NCI-H2029 (cell line): Measurements from ENCODE around the gene DHX29.

Experiments
- DNase-seq: peaks from one replicate; lab custom pipeline; 2025; lab: John Stamatoyannopoulos, UW

The DHX29 gene

DNA sequence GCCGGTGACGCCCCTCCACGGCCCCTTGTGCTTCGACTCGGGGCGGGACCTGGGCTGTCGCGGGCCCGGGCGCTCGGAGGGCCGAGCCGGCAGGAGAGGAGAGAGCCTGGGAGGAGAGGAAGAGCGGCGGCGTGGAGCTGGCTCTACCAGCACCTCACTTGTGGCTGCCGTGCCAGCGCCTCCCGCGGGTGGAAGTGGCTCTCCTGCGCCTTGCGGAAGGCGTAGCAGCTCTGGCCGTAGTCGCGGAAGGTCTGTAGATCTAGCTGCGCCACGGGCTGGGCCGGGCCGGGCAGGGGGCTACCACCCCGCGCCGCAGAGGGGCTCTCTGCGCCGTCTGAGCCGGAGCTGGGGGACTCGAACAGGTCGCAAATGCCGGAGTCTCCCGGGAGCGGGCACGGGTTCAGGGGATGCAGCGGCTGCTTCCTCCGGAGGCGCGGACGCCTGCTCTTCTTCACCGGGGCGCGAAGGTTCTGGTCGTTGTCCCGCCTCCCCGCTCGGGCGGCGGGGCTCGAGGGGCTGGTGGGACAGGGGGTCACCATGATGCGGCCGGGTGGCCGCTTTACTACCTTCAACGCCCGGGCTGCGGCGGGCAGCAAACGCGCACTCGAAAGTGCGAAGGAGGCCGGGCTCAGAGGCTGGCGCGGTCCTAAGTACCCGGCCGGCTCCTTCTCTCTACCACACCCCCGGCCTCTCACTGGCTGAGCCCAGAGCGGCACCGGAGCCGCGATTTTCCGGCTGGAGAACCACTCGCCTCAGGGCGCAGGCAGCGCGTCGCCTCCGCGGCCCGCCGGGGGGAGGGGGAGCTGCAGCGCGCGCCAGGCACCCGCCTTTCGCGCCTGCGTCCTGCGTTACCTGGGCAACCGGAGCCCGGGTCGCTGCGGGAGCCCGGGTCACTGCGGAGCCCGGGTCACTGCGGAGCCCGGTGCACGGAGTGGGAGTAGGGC lies 74.2 kb downstream of the DHX29 start, which contains the start of gene CCNO:
Gene CCNO, minus strand, starts transcription at position 624 of the 944 bp plus-strand sequence. Its CDS starts 85 bp downstream, at position 539.
- peak; percentile 87 for DNase-seq

DNA sequence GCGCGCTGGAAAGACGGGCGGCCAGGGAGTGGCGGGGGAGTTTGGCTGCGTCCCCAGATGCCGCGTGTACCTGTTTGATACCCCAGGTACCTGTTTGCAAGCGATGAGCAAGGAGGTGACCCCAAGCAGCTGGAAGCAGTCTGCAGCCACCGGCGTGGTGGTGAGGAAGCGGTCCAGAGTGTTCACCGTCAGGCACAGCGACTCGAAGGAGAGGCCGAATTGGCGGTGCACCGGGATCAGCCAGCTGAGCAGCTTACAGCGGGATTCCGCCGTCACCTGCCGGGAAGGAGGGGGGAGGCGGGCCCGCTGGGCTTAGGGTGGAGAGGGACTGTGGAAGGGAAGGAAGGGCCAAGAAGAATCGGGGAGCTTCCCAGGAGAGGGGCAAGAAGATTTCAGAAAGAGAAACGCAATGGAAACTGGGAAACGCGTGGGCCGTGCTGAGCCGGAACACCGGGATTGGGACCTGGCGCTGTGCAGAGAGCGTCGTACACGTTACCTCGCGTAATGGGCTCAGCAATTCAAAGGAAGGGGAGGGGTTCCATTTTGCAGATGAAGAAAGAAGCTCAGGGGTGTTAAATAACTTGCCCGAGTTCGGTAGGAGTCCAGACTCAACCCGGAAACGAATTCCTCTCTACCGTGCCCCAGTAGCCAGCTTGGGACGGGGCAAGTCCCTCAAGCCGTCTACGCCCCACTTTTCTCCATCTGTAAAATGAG lies 75.1 kb downstream of the DHX29 start:
- DNase-seq = peak; percentile 38

DNA sequence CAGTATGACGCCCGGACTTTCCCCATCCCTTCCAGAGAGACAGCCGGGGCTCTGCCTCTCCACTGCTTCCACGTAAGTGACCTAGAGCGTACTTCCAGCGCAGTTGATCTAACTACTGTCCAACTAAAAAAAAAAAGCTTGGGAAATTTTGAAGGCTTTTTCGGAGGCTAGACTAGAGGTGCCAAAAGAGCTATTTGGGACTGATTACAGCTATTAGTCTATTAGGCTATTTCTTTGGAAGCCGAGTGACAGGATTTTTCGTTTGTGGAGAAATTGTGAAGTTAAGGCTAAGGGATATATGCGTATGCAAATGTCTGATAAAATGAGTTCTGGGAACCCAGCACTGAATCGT lies 75.6 kb downstream of the DHX29 start:
- DNase-seq = no peak

DNA sequence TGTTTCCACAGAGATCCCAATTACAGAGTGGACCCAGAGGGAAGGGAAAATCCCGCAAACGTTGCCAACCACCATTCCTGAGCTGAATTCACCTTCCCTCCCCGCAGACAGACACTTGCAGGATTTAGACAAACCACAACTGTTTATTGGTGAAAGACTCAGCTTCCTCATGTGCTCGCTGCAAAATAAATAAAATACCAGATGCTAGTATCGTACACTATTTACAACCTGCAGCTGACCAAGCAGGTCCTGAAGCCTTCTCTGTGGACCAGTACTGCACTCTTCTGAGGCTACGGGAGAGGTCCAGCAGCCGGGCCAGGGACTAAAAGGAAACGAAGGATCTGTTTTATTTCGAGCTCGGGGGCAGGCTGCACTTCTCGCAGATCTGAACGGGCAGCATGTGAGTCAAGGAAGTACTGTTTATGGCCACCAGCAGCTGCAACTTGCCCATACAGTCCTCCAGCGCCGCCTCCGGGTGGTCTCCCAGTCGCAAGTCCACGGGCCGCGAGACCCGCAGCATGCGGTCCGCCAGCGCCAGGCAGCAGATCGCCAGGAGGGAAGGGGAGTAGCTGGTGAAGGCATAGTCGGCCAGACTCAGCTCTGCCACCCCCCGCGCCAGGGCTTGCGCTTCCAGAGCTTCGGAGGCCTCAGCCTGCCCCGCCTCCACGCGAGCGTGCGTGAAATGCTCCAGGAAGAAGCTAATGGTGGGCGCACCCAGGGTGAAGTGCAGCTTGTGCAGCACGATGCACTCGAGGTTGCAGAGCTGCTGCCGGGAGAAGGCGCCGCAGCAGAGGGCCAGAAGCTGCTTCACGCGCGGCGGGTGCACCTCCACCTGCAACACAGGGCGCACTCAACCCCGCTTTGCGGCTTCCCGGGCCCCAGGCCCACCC lies 76.2 kb downstream of the DHX29 start:
- DNase-seq = no peak

DNA sequence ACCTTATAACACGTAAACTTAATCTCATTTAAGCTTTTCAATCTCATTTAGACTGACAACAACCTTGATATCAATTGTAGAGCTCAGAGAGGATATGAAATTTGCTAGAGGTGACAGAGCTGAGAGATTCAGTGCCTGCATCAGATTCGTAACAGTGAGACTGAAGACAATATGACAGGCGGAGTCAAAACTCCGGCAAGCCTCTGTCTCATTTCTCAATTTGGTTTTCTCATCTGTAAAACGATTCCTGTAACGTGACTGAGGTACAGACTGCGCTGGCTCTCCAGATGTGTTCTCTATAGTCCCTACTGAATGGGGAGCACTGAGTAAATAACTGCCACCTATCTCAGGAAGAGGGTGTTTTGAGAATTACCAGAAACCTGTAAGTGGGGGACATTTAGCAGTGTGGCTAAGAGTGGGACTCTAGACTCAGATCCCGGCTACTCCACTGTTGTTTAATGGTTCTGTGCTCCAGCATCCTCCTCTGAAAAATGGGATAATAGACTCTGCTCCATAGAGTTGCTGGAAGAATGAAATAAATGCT lies 77.3 kb downstream of the DHX29 start:
- DNase-seq = no peak

DNA sequence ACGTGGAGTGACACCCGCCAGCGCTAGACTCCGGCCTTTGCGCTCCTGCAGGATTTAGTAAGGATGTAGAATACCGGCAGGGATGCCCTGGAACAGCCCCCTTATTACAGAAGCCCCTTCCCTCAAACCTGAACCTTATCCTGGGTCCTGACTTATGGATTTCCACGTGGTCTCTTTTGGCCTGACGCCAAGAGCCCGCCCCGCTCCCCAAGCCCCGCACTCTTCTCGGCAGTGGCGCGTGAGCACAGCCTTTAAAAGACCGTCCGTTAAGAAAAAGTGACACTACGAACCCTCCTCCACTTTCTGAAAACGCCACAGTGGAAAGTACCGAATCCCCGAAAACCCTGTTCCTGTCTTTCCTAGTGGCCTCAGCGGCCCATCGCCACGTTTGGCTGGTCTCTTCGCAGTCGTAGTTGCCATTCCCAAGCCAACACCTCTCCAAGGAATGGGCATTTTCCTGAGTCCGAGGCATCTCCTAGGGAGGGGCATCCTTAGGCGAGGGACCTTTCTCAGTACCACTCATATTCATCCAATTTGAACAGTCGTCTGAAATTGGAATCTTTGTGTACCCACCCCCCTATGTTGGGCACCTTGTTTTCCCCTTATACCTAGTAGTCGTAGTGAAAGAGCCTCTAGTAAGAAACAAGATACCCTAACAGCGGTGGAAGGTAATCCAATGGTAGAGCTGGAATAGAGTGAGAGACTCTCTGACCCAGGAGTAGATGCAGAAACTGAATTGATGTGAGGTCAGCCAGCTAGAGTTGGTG lies 79.6 kb downstream of the DHX29 start:
- no peak for DNase-seq

DNA sequence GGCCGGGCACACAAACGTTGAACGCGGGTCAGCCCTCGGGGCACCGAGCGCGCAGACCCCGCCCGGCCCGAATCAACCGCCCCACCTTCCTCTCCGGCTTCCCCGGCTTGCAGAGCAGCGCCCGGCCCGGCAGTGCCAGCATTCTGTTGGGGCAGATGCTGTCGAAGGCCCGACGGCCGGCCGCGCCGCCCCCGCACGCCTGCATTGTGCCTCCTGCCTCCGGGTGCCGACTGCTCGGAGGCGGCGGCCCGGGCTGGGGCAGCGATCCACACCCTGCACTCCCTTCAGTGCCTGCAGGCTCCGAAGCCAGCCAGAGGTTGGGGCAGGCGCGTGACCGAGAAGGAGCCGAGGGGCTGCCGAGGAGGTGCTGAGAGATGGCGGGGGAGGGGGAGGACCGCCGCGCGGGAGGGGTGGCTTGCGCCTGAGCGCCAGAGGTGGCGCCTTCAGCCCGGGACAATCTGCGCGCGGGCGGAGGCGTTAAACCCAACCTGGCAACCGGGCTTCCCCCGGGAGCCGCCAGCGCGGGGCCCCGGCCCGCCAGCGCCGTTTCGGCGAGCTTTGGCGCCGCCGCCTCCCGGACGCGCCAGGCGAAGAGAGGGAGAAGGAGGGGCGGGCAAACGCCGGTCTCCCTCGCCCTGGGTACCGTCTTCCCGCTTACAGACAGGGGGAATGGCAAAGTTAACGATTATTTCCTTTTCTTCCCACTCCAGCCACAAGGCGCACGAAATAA lies 80.4 kb downstream of the DHX29 start, which contains the start of gene MCIDAS:
Gene MCIDAS, minus strand, starts transcription at position 382 of the 730 bp plus-strand sequence. Its CDS starts 177 bp downstream, at position 205.
- DNase-seq = peak; percentile 39

DNA sequence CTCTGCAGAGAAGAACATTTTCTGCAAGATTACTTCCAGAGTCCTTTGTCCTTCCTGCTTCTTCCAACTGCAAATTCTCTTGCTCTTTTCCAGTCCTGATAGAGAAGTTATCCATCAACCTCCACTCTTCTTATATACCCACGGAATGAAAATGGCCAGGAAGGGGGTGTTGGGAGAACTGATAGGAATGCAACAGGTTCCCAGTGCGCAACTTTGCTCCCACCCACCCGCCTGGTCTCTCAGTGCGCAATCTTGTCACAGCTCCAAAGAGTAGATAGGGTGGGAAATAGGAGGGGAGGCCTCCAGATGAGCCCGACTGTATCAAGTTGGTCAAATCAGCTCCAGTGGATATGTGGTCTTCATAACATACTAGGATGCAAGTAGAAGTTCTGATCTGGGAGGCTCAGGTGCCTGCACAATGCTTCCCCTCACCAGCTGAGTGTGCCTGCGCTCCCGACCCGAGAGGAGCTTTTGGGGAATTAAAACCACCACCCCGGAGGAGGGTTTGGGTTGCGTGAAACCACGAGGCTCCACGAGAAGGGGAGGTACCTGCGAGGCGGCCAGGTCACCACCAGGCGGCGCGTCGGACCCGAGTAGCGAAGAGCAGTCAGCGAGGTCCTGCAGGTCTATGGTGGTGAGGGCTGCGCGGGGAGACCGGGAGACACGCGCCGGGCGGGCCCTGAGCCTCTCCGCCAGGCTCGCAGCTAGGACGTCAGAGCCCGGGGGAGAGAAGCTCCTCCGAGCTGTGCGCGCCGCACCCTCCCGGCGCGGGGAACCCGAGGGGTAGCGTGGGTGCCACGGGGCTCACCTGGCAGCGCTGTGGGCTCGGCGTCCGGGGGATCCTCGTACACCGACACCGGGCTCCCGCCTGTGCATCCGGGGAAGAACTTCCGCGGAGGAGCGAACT lies 81.2 kb downstream of the DHX29 start:
- DNase-seq = peak; percentile 61

DNA sequence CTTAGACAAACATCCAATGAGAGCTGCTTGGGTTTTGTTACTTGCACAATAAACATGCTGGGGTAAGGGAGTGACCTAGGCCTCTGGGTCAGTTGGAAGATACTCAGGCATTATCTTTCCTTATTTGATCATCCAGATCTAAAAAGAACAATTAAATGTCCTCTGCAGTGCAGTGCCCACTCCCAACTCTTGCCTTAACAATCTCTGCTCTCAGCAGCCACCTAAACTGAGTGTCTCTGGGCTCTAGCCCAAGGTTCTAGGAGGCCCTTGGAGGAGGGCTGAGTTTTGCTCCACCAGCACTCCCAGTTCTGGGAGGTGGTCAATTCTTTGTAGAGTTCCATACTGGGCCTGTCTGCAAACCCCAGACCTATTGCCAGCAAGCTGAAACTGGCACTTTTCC lies 82.1 kb downstream of the DHX29 start:
- DNase-seq = no peak

DNA sequence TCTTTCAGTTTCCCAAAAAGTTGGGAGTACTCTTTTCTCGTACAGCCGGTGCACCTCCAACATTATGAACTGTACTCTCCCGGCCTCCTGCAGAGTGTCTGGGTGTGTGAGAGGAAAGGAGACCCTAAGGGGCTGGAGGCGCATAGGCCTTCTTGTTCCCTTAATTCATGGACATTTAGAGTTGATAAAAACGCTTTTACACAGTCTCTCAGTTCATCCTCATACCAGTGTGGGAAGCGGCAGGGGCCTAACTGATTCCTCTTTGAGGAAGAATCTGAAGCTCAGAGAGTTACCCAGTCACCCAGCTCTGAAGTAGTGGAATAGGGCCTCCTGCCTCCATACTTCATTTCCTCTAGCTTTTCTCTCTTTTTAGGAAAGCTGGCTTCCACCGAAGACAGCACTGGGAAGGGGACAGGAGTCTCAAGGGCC lies 83.7 kb downstream of the DHX29 start:
- DNase-seq = no peak

DNA sequence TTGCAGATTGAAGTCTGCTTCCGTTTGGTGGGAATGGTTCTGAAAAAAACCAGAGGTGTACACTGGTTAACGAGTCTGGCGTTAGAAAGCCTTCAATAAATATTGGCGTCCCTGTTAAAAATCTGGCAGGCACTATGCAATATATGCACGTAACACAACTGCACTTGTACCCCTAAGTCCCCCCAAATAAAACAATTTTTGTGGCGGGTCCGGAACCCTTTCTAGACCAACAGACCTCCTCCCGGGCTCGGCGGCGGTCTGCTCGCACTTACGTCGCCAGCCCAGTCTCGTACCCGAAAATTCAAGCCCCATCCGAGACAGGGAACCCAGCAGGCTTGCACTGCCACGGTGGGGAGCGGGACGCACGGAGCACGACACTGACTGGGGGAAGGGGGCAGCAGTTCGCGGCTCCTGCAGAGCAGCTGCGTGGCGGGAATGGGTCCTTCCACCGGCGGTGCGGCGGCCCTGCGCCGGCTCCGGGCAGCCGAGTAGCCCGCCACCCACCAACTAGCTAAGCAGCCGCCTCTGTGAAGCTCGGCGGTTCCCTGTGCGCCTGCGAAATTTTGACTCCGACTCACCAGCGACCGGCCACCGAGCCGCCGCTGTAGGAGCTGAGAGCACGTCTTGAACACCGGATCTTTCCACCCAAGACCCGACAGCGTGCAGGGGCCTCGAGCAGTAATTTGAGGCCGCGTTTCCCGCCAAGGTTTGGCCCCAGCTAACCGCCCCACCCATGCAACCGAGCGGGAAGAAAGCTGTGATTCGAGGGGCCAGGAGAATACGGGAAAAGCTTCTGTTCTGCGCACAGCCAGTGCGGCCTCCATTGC lies 84.3 kb downstream of the DHX29 start:
- DNase-seq = no peak

DNA sequence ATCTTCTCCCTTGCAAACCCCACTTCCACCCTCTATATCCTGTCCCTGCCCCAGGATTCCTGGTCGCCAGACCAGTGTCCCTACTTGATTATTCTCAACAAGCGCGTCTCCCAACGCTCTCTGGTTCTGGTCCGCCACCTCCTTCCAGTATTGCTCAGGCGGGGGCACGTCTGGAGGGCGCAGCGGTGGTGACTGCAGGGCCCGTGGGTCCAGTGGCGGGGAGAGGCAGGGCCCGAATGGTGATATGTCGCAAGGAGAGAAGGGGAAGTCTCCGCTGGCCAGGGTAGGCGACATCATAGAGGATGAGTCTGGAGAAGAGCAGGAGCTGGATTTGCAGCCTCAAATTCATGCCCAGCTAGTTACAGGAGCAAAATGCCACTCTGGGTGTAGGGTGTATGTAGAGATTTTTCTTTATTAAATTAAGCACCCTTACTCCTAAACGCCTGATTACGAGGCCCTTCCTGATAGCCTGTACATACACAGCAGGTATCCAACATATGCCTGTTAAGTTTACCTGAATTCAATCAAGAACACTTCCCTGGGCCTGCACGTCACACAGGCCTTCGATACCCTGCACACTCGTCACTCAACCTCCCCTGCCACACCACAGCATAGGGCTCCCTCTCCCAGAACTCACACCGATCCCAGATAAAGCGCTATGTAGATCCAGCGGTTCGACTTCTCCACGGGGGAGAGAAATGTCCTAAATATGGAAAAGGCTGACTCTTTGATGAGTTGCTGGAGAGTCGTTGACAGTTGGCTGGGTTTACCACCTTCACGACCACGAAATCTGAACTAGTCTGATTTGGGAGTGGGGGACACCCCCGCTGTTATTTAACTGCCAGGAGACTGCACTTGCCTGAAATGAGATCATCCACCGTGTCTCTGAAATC lies 85.2 kb downstream of the DHX29 start:
- DNase-seq = no peak

DNA sequence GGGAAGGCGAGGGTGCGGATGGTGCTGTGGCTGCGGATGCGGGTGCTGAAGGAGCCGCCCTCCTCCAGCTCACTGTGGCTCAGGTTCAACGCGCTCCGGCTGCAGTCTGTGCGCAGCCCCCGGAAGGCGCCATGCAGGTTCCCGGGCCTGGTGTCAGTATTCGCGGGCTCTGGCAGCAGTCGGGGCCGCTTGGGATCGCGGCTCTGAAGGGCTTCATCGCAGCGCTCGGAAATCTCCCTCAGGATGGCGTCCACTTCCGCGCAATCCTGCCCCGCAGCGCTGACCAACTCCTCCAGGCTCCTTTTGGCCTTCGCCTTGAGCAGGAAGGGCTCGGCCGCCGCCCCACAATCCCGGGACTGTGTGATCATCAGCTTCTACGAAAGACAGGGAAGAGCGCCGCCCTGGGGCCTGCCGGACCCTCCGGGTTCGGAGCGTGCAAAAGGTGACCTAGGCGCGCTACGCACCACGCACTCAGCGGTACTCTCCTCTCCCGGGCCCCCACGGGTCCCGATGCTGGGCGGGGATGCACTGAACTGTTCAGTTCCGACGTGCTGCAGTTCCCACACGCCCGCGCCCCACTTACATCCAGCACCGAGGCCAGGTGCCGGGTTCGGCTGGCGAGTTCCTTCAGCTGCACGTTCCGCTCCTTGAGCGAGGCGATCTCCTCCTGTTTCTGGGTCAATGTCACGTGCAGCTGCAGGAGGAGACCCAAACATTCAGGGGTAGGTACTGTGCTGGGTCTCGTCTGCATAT lies 86.9 kb downstream of the DHX29 start:
- DNase-seq = no peak

DNA sequence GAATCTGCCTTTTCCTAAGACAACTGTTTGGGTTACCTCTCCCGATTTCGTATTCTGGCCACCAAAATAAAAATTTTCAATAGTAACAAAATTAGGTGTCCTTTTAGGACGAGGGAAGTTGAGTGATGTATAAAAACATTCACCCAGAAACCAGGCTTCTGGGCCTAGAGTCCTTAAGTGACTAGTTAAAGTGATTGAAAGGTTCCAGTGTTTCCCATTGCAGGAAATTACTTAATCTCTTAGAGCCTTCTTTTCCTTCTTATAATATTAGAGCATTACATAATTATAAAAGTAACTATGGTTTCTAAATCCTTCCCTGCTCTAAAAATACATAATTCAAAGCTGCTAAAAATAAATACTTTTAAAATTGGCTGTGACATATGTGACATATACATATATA lies 87.7 kb downstream of the DHX29 start:
- DNase-seq = no peak

DNA sequence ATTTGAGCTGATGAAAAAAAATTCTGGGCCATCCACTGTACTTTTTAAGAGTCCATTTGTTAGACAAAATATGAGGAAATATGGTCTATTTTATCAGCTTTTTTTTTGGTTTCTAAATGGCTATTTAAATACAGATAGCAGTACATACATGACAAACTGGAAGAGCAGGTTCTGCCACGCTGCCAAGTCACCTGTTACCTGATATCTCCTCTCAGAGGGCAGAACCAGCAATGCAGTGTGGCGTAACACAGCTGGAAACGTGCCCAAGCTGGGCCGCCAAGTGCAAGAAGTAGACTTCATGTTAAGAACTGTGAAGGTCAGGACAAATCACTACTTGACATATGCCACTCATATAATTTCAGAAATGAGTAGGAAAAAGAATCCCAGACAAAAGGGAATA lies 88.5 kb downstream of the DHX29 start:
- DNase-seq = peak; percentile 93

DNA sequence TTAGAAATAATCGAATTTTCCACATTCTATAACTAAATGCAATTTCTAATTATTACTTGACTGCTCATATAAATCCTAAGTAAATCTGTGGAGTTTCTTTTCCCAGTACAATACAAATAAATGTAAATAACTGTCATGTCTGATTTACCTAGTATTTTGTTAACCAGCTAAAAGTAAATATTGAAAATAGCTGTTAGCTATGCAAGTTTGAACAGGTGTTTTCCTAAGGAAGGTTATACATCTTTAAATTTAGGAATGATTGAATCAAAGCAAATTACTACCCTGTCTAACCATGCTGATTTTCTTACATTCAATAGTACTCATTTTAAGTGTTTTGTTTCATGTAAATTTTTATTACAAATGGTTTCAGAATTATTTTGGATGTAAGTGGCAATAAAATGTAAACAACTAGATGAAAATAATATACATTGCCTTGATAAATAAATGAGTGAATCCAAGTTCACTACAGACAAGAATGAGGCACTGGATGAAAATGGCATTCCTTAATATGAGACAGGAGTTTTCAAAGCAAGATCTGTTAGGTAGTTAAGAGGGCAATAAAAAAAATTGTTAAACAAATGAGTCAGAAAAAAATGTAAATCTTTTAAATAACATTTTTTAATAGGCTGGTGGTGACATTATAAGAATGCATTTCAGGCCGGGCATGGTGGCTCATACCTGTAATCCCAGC lies 96.2 kb downstream of the DHX29 start:
- no peak for DNase-seq
